MV-4-11 (cell line): ENCODE results near the gene ZNF778.
A peak's percentile ranks its signal among the peaks of the same experiment; 100 is the strongest.

Source experiments
- DNase-seq: peaks from one replicate; lab custom pipeline; 2025; lab: John Stamatoyannopoulos, UW

The ZNF778 gene

GRCh38 chr16:89194340-89195311 is 22.9 kb upstream of the ZNF778 start:
- no peak for DNase-seq

GRCh38 chr16:89195521-89196171 is 21.9 kb upstream of the ZNF778 start:
- no peak for DNase-seq

GRCh38 chr16:89197033-89197632 is 20.4 kb upstream of the ZNF778 start:
- no peak for DNase-seq

GRCh38 chr16:89197633-89198416 is 19.7 kb upstream of the ZNF778 start:
- DNase-seq, result no peak

GRCh38 chr16:89198417-89199240 is 18.9 kb upstream of the ZNF778 start:
- no peak for DNase-seq

GRCh38 chr16:89199241-89200123 is 18.0 kb upstream of the ZNF778 start:
- DNase-seq, result no peak

GRCh38 chr16:89200124-89200849 is 17.2 kb upstream of the ZNF778 start, which contains the start of gene SLC22A31:
Gene SLC22A31 (minus strand): TSS chr16:89200537. CDS start chr16:89200501, 36 bp downstream.
- no peak for DNase-seq

GRCh38 chr16:89200850-89201411 is 16.6 kb upstream of the ZNF778 start:
- no peak for DNase-seq

GRCh38 chr16:89201439-89202377 is 15.8 kb upstream of the ZNF778 start:
- DNase-seq, result no peak

GRCh38 chr16:89202422-89203215 is 14.9 kb upstream of the ZNF778 start:
- DNase-seq, result no peak

- no peak for DNase-seq
Measured at GRCh38 chr16:89207993-89208392, 9.5 kb upstream of the ZNF778 start.

- DNase-seq, result no peak
Measured at GRCh38 chr16:89209522-89210044, 7.9 kb upstream of the ZNF778 start.

GRCh38 chr16:89210165-89210903 is 7.2 kb upstream of the ZNF778 start:
- DNase-seq, result no peak

GRCh38 chr16:89210904-89211515 is 6.5 kb upstream of the ZNF778 start:
- DNase-seq, result no peak

GRCh38 chr16:89216315-89217137 is 977 bp upstream of the ZNF778 start:
- peak; percentile 74 for DNase-seq
